OCI-LY1 (cell line): ENCODE data around the gene WWOX.

ENCODE experiments used
- EZH2 ChIP-seq: fragments of 200-600 bp; sonication (generic), shearing (Covaris generic); IDR thresholded peaks from 2 replicates; pipeline ENCODE4 v1.8.0; 2017; ENCODE audit warnings: borderline replicate concordance, mixed run types, mild to moderate bottlenecking, antibody characterized with exemption, low read length, moderate library complexity, mixed read lengths
- TF ChIP-seq, protein P1 (sequence below): fragments of 200-600 bp; sonication (generic), shearing (Covaris generic); IDR thresholded peaks from 2 replicates; pipeline ENCODE4 v1.5.1; 2017; ENCODE audit warnings: mild to moderate bottlenecking, antibody characterized with exemption, low read length, moderate library complexity, mixed read lengths

DNA sequence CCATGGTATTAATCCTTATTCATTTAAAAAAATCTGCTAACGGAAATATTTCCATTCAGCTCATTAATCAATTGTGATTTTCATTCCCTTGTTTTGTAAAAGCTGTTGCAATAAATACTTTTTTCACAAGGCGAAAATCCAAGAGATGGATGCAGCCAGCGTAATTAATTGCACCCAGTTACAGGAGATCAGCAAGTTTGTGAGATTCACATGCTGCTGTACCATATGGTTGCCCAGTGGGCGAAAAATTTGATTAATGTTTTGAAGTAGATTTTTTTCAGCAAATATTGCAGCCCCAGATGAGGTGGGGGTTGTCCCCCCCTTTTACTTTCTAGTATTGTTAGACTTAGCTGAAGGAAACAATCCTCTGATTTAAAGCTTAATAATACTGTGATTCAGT, 186.6 kb downstream of the WWOX start:
- TF ChIP-seq, protein P1, sequence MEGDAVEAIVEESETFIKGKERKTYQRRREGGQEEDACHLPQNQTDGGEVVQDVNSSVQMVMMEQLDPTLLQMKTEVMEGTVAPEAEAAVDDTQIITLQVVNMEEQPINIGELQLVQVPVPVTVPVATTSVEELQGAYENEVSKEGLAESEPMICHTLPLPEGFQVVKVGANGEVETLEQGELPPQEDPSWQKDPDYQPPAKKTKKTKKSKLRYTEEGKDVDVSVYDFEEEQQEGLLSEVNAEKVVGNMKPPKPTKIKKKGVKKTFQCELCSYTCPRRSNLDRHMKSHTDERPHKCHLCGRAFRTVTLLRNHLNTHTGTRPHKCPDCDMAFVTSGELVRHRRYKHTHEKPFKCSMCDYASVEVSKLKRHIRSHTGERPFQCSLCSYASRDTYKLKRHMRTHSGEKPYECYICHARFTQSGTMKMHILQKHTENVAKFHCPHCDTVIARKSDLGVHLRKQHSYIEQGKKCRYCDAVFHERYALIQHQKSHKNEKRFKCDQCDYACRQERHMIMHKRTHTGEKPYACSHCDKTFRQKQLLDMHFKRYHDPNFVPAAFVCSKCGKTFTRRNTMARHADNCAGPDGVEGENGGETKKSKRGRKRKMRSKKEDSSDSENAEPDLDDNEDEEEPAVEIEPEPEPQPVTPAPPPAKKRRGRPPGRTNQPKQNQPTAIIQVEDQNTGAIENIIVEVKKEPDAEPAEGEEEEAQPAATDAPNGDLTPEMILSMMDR: no peak
- TF ChIP-seq EZH2: no peak
